Cardiac muscle cell (in vitro differentiated cells and primary cell): ENCODE results near the gene PTPRB. TPM values are rescaled to one million over a fixed set of nuclear protein-coding genes. Genes with fewer than 3 reads are reported as not detected.
A peak's percentile ranks its signal among the peaks of the same experiment; 100 is the strongest.

Source experiments
- DNase-seq, 2 donors: peaks; one replicate each; pipeline versions ENCODE4 v3.0.0 to v3.0.0-alpha.2; 2010 to 2017; ENCODE audit warnings: low read depth in 1 of 2, low spot score in 1 of 2
- H3K27ac ChIP-seq: fragments of 200-600 bp; sonication (generic); 2 replicates; pipeline ENCODE4 v1.5.1; 2016
- H3K27me3 ChIP-seq: fragments of 200-600 bp; sonication (generic); 2 replicates; pipeline ENCODE4 v1.6.0; 2016; ENCODE audit warnings: control low read depth
- H3K36me3 ChIP-seq: fragments of 200-600 bp; sonication (generic); 2 replicates; pipeline ENCODE4 v1.5.1; 2016; ENCODE audit warnings: control low read depth
- H3K4me1 ChIP-seq: fragments of 200-600 bp; sonication (generic); 2 replicates; pipeline ENCODE4 v1.8.1; 2017; ENCODE audit warnings: low read depth, mild to moderate bottlenecking, mixed run types
- H3K4me3 ChIP-seq: fragments of 200-600 bp; sonication (generic); 2 replicates; pipeline ENCODE4 v1.5.1; 2016; ENCODE audit warnings: mild to moderate bottlenecking
- H3K9me3 ChIP-seq: fragments of 200-600 bp; sonication (generic); 2 replicates; pipeline ENCODE4 v1.5.1; 2017; ENCODE audit warnings: low read depth, mild to moderate bottlenecking, control low read depth
- polyA plus RNA-seq: library from polyadenylated mRNA; unstranded; fragments of >200 nt; fragmentation: Nextera tagmentation; extraction: Ambion mirVana; gene quantifications from 2 replicates; pipeline ENCODE4 v1.2.1, GENCODE V29; 2016
- total RNA-seq: library from RNA; depleted of rRNA; stranded (reverse); fragments of >200 nt; gene quantifications from 2 replicates; pipeline ENCODE4 v1.2.3, GENCODE V29; 2016
- TF ChIP-seq, protein P1 (sequence below): IDR thresholded peaks from 2 replicates; pipeline ENCODE4 v1.5.1; 2012; ENCODE audit warnings: low read depth, mild to moderate bottlenecking, low read length

PTPRB gene
- total and polyA plus RNA-seq, 2 experiments from 2014 or later, result 0.21 to 0.31 TPM

DNA sequence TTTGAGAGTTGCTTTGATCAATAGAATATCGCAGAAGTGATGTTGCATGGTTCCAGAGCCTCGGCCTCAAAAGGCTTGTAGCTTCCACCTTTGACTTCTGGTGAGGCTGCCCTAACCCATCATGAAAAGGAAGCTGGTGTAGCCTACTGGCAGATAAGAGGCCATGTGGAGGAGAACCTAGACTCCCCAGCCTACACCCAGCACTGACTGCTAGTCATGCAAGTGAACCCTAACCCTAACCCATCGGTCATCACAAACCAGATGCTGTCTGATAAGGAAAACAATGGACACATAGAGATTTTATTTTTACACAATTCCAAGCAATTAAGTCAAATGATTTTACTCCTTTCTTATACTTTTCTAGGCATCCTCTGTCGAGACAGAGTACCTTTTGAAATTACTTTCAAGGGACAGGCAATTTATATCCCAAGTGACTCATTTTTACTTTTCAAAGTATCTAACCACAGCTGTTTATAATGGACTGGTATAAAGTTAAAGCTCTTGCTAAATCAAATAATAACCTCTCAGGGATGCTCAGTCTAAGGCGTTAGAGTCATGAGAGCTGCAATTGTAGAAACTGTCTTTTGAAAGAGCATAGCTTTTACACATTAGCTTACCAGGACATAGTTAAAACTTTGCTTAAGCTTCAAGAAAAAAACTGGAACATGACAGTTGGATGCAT, 17.6 kb downstream of the PTPRB start:
- TF ChIP-seq, protein P1, sequence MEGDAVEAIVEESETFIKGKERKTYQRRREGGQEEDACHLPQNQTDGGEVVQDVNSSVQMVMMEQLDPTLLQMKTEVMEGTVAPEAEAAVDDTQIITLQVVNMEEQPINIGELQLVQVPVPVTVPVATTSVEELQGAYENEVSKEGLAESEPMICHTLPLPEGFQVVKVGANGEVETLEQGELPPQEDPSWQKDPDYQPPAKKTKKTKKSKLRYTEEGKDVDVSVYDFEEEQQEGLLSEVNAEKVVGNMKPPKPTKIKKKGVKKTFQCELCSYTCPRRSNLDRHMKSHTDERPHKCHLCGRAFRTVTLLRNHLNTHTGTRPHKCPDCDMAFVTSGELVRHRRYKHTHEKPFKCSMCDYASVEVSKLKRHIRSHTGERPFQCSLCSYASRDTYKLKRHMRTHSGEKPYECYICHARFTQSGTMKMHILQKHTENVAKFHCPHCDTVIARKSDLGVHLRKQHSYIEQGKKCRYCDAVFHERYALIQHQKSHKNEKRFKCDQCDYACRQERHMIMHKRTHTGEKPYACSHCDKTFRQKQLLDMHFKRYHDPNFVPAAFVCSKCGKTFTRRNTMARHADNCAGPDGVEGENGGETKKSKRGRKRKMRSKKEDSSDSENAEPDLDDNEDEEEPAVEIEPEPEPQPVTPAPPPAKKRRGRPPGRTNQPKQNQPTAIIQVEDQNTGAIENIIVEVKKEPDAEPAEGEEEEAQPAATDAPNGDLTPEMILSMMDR, result no peak
- Histone ChIP-seq H3K27ac (no peak overlapping the region), H3K27me3 (no peaks in the 10 kb centered on the region), H3K4me1 (no peaks in the 10 kb centered on the region), H3K36me3 (no peaks in the 10 kb centered on the region), H3K4me3 (no peak overlapping the region), H3K9me3 (no peaks in the 10 kb centered on the region)
- DNase-seq, result no peak

DNA sequence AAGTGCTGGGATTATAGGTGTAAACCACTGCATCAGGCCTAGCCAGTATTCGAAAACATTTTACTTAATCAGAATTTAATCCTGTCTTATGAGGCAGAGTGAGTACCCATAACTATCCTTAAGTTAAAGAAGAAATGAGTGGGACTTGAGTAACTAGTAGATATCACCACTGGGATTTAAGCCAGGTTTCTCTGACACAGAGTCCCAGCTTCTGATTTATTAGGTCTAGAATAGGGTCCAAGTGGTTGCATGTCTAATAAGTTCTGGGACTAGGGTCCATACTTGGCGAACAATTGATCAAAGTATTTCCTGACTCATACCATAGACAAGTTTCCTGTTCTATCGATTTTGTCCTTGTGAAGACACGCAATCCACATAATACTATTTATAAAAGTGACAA, 18.9 kb downstream of the PTPRB start:
- DNase-seq, result no peak
- Histone ChIP-seq H3K4me1 (no peaks in the 10 kb centered on the region), H3K36me3 (no peaks in the 10 kb centered on the region), H3K27ac (no peak overlapping the region), H3K9me3 (no peaks in the 10 kb centered on the region), H3K4me3 (no peak overlapping the region), H3K27me3 (no peaks in the 10 kb centered on the region)
- TF ChIP-seq, protein P1, result no peak

DNA sequence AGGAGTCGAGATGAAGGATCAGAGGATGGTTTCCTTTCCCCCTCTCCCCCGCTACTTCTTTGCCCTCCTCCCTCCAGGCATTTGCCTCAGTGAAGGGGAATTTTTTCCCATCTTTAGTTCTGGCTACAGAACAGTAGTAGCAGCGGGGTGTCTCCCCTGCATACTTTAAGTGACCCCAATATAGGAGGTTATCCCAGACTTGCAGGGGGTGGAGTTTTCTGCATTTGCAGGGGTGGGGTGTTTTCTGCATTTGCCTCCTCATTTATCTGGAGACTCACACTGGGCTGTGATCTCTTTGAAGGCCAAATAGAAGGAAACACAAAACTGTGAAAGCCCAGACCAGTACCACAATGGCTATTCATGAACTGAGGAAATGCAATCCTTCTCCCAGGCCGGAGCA, 19.8 kb downstream of the PTPRB start:
- Histone ChIP-seq H3K4me1 (no peaks in the 10 kb centered on the region), H3K9me3 (no peaks in the 10 kb centered on the region), H3K27me3 (no peaks in the 10 kb centered on the region), H3K4me3 (no peak overlapping the region), H3K36me3 (no peaks in the 10 kb centered on the region), H3K27ac (no peak overlapping the region)
- TF ChIP-seq, protein P1, result no peak
- no peak for DNase-seq

DNA sequence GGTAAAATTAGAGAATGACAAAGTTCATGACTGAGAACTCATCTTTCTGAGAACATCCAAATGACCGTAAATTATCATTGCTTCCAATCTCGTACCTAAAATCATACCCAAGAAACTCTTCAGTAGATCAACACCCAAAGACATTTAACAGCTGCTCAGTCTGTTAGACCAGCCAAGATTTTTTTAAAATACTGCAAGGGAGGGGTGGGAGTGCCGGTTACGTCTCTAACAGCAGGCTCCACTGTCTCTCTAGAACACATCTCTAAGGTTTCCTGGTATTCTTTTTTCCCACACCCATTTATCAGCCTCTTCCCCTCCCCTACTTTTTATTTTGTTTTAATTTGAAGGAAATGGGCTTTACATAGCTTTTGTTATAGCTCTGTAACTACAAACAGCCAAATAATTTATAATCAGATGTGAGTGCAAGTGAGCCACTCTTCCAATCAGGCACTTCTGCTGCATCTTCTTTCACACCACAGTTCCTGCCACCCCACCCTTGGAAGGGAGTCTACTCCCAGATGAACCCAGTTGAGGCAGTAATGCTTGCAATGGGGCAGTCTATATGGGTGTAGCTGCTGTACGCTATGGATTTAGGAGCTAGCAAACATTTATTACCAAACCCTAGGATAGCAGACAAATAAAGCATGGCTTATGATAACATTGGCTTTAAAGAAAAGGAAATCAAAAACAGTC, 21.9 kb downstream of the PTPRB start:
- H3K27ac ChIP-seq, result no peak overlapping the region
- no peak for DNase-seq
- no peaks in the 10 kb centered on the region for H3K4me1 ChIP-seq
- no peaks in the 10 kb centered on the region for H3K36me3 ChIP-seq
- TF ChIP-seq, protein P1, result no peak
- H3K9me3 ChIP-seq, result no peaks in the 10 kb centered on the region
- H3K27me3 ChIP-seq, result peaks cover 7% of the 10 kb centered on the region
- no peak overlapping the region for H3K4me3 ChIP-seq

DNA sequence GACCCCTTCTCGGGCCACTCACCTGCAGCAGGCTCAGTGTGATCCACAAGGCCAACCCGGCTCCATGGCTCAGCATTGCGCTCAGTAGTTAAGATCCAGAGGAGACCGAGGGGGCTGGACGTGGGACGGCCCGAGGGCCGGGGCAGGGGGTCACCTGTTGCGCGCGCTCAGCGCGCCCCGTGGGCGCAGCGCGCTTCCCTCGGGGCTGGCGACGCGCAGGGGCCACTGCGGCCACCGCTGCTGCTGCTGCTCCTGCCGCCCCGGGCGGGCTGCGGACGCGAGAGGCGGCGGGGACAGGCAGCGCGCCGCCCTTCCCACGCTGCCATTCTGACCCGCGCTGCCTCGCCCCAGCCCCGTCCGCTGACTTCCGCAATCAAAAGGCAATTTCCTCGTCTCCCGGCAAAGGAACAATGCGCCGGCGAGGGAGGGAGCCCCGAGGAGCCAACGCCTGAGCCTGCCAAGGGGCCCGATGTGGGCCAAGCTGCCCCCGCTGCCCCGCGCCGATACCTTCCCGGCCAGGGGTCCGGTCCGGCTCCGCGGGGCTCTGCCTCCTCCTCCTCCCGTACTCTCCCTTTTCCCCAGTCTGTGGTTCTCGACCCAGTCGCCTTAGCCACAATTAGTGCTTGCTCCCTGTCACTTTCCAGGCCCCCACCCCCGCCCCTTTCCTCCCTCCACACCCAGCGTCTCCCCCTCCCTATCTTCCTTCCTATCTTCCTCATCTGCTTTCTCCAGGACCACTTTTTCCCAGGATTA, 27.3 kb downstream of the PTPRB start:
- DNase-seq, result peak; percentile 52 to 53
- H3K27me3 ChIP-seq, result peaks cover 40% of the 10 kb centered on the region
- no peaks in the 10 kb centered on the region for H3K36me3 ChIP-seq
- H3K27ac ChIP-seq, result no peak overlapping the region
- peak overlapping the region; percentile 37 for H3K4me3 ChIP-seq
- TF ChIP-seq, protein P1, result no peak
- no peaks in the 10 kb centered on the region for H3K9me3 ChIP-seq
- H3K4me1 ChIP-seq, result peaks cover 4% of the 10 kb centered on the region
